ENCODE data around the gene OSGIN1. TPM values are rescaled to one million over a fixed set of nuclear protein-coding genes. Genes with fewer than 3 reads are reported as not detected.

OSGIN1 gene
- total RNA-seq, 1 experiment from 2014 or later: 69.7 TPM

GRCh38 chr16:83925095-83925905 lies 27.7 kb upstream of the OSGIN1 start:
- in situ Hi-C loops (cut with HindIII; ENCODE audit: low pct_unique_long_range_greater_than_20kb, low sequenced_read_pairs): no loop called here
- no peak for DNase-seq (ENCODE audit: low read depth)

- DNase-seq (ENCODE audit: low read depth): no peak
- in situ Hi-C loops (cut with HindIII; ENCODE audit: low pct_unique_long_range_greater_than_20kb, low sequenced_read_pairs): no loop called here
Observed at GRCh38 chr16:83925957-83926725, 26.9 kb upstream of the OSGIN1 start.

DNA sequence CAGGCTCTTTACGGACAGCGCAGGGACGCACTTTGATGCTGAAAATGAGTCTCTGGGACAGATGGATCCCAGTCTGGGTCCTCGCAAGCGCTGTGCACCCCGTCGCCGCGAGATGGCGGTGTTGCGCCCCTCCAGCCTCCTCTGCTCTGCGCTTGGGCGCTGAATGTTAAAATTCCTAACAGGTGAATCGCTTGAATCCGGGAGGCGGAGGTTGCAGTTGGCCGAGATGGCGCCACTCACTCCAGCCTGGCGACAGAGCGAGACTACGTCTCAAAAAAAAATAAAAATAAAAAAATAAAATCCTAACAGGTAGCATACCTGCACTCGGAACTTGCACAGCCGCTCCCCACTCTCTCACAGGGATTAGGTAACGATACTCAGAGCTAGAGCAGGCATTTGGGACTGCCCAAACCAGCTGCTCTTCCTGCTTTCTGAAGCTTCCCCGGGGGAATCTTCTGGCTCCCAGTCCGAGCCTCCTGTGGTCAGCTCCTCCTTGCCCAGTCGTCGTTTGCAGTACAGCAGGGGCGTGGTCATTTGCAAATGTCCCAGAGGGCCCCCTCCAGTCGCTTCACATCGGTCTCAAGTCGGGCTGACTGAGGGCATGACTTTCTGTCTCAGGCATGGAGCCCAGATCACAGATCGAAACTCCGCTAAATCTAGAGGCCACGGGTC lies 26.2 kb upstream of the OSGIN1 start:
- in situ Hi-C loops (cut with HindIII; ENCODE audit: low pct_unique_long_range_greater_than_20kb, low sequenced_read_pairs): no loop called here
- peak; percentile 79 for DNase-seq (ENCODE audit: low read depth)

DNA sequence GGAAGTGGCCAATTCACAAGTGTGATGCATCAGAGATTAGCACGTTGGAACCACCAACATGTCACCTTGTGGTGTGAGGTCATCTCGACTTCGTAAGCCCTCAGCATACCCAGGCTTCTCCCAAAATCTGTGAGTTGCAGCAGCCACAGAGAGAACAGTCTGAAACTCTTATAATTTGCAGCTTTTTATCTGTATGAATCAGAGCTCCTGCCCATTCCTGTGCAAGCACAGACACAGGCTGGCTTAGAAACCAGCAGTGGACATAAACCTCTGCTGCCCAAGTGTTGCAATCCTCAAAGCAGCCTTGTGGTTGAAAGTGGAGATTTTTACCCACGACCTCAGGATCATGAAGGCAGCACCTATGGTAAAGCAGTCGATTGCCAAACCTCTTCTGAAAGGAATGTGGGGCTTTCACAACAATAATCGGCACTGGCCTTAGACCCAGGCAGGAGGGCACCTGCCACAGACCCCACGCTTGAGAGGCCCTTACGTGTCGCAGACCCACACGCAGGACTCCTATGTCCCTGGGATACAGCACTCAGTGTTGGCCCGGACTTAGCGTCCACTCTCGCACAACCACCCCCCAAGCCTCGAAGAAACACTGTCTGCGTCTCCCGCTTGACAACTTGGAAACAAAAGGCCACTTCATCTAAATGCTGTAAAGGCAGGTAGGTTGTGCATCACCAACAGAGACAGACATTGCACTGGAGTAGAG lies 24.5 kb upstream of the OSGIN1 start:
- in situ Hi-C loops (cut with HindIII; ENCODE audit: low pct_unique_long_range_greater_than_20kb, low sequenced_read_pairs): no loop called here
- peak; percentile 17 for DNase-seq (ENCODE audit: low read depth)

DNA sequence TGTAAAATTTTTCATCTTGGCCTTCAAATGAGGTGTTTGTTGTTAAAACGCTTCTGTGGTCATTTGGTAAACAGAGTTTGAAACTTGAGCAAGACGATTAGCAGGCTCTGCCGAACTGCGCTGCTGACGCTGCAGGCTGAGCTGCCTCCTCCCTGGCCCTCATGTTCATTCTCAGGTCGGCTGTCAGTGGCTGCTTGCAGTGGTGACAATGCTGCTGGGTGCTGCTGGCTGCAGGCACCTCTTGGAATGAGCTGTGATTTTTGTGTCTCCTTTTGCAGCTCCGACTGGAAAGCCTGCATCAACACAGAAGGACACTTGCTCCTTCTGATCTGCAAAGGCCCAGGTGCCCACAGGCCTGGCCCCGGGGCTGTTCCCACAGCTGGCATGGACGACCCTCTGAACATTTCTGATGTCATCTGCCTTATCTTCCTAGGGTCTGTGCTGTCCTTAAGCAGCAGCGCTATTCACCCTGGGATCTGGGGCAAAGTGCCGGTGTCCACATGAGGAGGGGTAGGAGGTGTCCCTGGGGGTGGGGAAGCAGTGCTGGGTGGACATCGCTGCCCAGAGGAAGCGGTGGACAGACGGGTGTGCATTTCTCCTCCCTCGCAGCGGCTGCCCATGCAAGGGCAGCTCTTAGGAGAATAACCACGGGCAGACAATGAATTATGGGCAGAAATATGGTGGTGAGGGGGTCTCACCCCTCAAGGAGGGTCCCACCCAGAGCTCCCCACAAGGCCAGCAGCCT lies 23.1 kb upstream of the OSGIN1 start:
- in situ Hi-C loops (cut with HindIII; ENCODE audit: low pct_unique_long_range_greater_than_20kb, low sequenced_read_pairs): no loop called here

GRCh38 chr16:83930730-83931500 lies 22.1 kb upstream of the OSGIN1 start:
- DNase-seq (ENCODE audit: low read depth): no peak
- in situ Hi-C loops (cut with HindIII; ENCODE audit: low pct_unique_long_range_greater_than_20kb, low sequenced_read_pairs): no loop called here

More for the DNA sequence above, 23.1 kb upstream of the OSGIN1 start:
- no peak for DNase-seq (ENCODE audit: low read depth)

- no peak for DNase-seq (ENCODE audit: low read depth)
- in situ Hi-C loops (cut with HindIII; ENCODE audit: low pct_unique_long_range_greater_than_20kb, low sequenced_read_pairs): no loop called here
Observed at GRCh38 chr16:83931556-83931955, 21.5 kb upstream of the OSGIN1 start.

- no peak for DNase-seq (ENCODE audit: low read depth)
- in situ Hi-C loops (cut with HindIII; ENCODE audit: low pct_unique_long_range_greater_than_20kb, low sequenced_read_pairs): no loop called here
Observed at GRCh38 chr16:83932304-83932703, 20.7 kb upstream of the OSGIN1 start.

DNA sequence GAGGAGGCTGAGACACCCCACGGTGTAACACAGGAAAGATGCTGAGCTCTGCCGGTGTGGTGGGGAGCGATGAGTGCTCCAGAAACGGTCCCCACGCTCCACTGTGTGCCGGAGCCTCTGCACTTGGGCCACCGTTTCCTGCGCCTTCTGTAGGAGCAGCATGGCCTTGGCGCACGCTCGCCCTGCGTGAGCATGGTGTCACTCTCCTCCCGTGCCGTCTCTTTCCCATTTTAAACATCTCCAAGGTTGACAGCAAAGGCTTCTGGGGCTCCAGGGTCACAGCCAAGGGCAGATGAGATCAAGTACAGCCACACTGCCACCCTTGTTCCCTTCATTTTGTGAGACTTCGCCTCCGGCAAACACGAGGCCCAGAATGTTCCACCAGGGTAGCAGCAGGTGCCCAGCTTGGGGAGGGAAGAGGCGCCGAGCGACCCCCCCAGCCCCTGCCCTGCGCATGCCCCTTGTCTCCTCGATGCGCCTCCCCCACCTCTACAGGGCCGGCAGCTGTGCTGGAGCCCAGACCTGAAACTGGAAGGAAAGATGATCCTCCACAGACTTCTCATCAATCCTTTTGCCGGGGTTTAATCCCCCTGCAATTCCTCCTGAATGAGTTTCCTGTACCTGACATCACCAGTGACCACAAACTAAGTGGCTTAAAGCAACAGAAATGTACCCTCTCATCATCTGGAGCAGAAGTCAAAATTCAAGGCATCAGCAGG lies 19.9 kb upstream of the OSGIN1 start:
- in situ Hi-C loops (cut with HindIII; ENCODE audit: low pct_unique_long_range_greater_than_20kb, low sequenced_read_pairs): no loop called here
- DNase-seq (ENCODE audit: low read depth): no peak

DNA sequence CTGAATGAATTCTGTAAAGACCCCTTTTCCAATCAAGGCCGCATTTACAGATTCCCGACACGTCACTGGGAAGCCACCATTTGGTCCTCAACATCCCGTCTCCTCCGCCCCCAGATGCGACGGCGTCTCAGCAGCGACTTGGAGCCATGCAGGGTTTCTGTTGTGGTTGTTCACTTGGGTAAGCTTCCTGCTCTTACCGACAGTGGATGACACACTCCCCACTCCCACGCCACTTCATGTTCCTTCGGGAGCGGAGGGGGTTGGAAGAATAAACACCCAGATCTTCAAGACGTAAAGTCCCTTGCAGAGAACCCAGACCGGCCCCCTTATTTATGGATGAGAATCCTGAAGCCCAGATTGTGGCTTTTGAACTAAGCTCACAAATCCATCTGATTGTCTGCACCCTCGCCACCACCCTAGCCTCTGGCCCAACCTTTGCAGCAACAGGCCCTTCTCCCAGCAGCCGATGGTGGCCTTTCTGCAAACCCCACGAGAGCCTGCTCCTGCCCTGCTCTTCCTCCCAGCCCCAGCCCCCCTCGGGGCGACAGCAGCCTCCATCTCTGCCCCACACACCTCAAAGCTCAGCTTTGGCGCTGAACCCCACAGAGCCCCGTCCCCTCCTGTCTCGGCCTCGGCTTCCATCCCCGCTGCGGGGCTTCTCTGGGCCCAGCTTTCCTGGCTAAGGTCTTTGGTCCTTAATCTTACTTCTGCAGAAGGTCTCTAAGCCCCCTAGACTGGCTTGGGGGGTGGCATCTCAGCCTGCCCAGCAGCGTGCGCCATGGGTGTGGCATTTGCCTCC lies 19.0 kb upstream of the OSGIN1 start:
- no peak for DNase-seq (ENCODE audit: low read depth)
- in situ Hi-C loops (cut with HindIII; ENCODE audit: low pct_unique_long_range_greater_than_20kb, low sequenced_read_pairs): no loop called here

DNA sequence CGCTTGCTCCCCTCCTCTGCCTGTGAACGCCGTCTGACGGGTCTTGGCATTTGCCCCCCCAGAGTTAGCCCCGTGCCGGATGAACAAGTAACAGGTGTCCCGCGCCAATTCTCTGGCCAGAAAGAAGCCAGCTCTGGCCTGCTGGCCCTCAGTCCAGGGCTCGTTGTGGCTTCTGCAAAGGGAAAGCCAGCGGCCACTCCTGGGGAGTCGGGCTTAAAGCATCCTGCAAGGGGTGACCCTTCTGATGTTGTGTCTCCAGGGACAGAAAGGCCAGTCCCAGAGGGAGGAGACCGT lies 18.4 kb upstream of the OSGIN1 start:
- in situ Hi-C loops (cut with HindIII; ENCODE audit: low pct_unique_long_range_greater_than_20kb, low sequenced_read_pairs): no loop called here
- no peak for DNase-seq (ENCODE audit: low read depth)

GRCh38 chr16:83935005-83935857 lies 17.8 kb upstream of the OSGIN1 start:
- no peak for DNase-seq (ENCODE audit: low read depth)
- in situ Hi-C loops (cut with HindIII; ENCODE audit: low pct_unique_long_range_greater_than_20kb, low sequenced_read_pairs): no loop called here

GRCh38 chr16:83935858-83936255 lies 17.2 kb upstream of the OSGIN1 start:
- in situ Hi-C loops (cut with HindIII; ENCODE audit: low pct_unique_long_range_greater_than_20kb, low sequenced_read_pairs): no loop called here
- no peak for DNase-seq (ENCODE audit: low read depth)

- in situ Hi-C loops (cut with HindIII; ENCODE audit: low pct_unique_long_range_greater_than_20kb, low sequenced_read_pairs): no loop called here
- DNase-seq (ENCODE audit: low read depth): no peak
Observed at GRCh38 chr16:83936581-83937165, 16.4 kb upstream of the OSGIN1 start.

DNA sequence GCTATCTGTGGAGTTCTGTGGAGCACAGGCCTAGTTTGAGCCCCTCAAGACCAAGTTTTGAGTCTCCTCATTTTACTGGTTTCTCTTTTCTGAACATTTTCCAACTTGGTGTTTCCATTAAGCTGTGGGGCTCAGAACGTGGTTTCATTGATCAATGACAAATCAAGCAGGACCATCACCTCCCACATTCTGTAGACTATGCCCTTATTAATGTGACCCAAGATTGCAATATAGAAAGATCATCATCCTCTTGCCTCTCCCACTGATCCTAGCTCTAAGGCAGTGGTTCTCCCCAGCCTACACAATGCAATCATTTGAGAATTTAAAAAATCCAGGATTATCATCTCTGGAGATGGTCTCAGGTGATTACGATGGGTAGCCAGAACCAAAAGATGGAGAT lies 15.8 kb upstream of the OSGIN1 start:
- in situ Hi-C loops (cut with HindIII; ENCODE audit: low pct_unique_long_range_greater_than_20kb, low sequenced_read_pairs): no loop called here

More for the DNA sequence above, 15.8 kb upstream of the OSGIN1 start:
- DNase-seq (ENCODE audit: low read depth): no peak
